H1 (cell line): ENCODE data around the gene ALPI. TPM values are rescaled to one million over a fixed set of nuclear protein-coding genes. Genes with fewer than 3 reads are reported as not detected.

ENCODE experiments used
- CTCF ChIA-PET: fragments of 300-600 bp; sonication (Branson Sonifier 250); formaldehyde crosslinking; loops from one replicate; lab custom pipeline; 2021; ENCODE audit not compliant: partially characterized antibody; lab: Charles Lee
- POLR2A ChIA-PET: fragments of 300-600 bp; sonication (Branson Sonifier 250); formaldehyde crosslinking; loops from one replicate; lab custom pipeline; 2021; ENCODE audit warnings: inconsistent platforms; ENCODE audit not compliant: partially characterized antibody; lab: Charles Lee
- DNase-seq, 2 experiments: peaks; one replicate each; pipeline versions ENCODE4 v3.0.0 to v3.0.0-alpha.2; 2010 to 2022; ENCODE audit warnings: low spot score in 2 of 2, low read depth in 1 of 2, mixed read lengths in 1 of 2
- FAIRE-seq: peaks from 2 replicates; lab custom pipeline; 2011; peaks lifted over from hg19 to GRCh38; lab: Jason Lieb, UNC
- H2AFZ ChIP-seq: 2 replicates; pipeline ENCODE4 v1.8.1; 2012; ENCODE audit warnings: low read length, inconsistent platforms
- H2AK5ac ChIP-seq: 2 replicates; pipeline ENCODE4 v1.6.1; 2013; ENCODE audit warnings: low read depth, low read length
- H2BK120ac ChIP-seq: replicated peaks from 2 replicates; pipeline ENCODE3; 2013; ENCODE audit warnings: low read depth, low read length, inconsistent platforms
- H2BK12ac ChIP-seq: 2 replicates; pipeline ENCODE4 v1.6.1; 2013; ENCODE audit warnings: low read depth, low read length
- H2BK15ac ChIP-seq: 2 replicates; pipeline ENCODE4 v1.6.1; 2013; ENCODE audit warnings: low read length
- H2BK20ac ChIP-seq: 2 replicates; pipeline ENCODE4 v1.6.1; 2013; ENCODE audit warnings: low read length
- H2BK5ac ChIP-seq: 2 replicates; pipeline ENCODE4 v1.6.1; 2013; ENCODE audit warnings: low read depth, low read length
- H3K14ac ChIP-seq: 2 replicates; pipeline ENCODE4 v1.6.1; 2013; ENCODE audit warnings: inconsistent platforms; ENCODE audit not compliant: insufficient read length
- H3K18ac ChIP-seq: 2 replicates; pipeline ENCODE4 v1.6.1; 2013; ENCODE audit warnings: low read length; ENCODE audit errors: extremely low read depth
- H3K23ac ChIP-seq: 2 replicates; pipeline ENCODE4 v1.6.1; 2013; ENCODE audit warnings: inconsistent platforms; ENCODE audit not compliant: insufficient read length
- H3K23me2 ChIP-seq: 2 replicates; pipeline ENCODE4 v1.6.1; 2013; ENCODE audit warnings: low read depth, low read length
- H3K27ac ChIP-seq: 2 replicates; pipeline ENCODE4 v1.6.1; 2011; ENCODE audit warnings: low read depth, low read length, inconsistent platforms
- H3K27me3 ChIP-seq, 4 experiments: replicated peaks in 1 of 4; 1 replicate in 1 of 4; 2 replicates in 3 of 4; pipeline versions ENCODE4 v1.6.1 to v1.8.1; 2011 to 2013; ENCODE audit warnings: low read length in 3 of 4, mild to moderate bottlenecking in 3 of 4, inconsistent platforms in 2 of 4, mixed read lengths in 2 of 4, moderate library complexity in 1 of 4; ENCODE audit not compliant: control insufficient read depth in 3 of 4, insufficient read depth in 3 of 4; ENCODE audit errors: extremely low read depth in 1 of 4
- H3K36me3 ChIP-seq, 4 experiments: 2 replicates each; pipeline versions ENCODE4 v1.6.1 to v1.8.1; 2011 to 2013; ENCODE audit warnings: mild to moderate bottlenecking in 4 of 4, low read length in 3 of 4, moderate library complexity in 2 of 4, control low read depth in 1 of 4, inconsistent platforms in 1 of 4; ENCODE audit not compliant: insufficient read depth in 4 of 4, control insufficient read depth in 2 of 4
- H3K4ac ChIP-seq: replicated peaks from 2 replicates; pipeline ENCODE3; 2013; ENCODE audit warnings: low read length, low read depth, mixed read lengths, inconsistent platforms; ENCODE audit not compliant: insufficient read length
- H3K4me1 ChIP-seq, 4 experiments: replicated peaks in 1 of 4; 1 replicate in 1 of 4; 2 replicates in 3 of 4; pipeline versions ENCODE4 v1.6.1 to v1.8.1; 2011 to 2013; ENCODE audit warnings: low read length in 3 of 4, inconsistent platforms in 2 of 4, mixed read lengths in 1 of 4; ENCODE audit not compliant: insufficient read depth in 4 of 4, control insufficient read depth in 3 of 4
- H3K4me2 ChIP-seq, 2 experiments: 2 replicates each; pipeline versions ENCODE4 v1.6.1 to v1.8.1; 2011 to 2013; ENCODE audit warnings: low read depth in 2 of 2, low read length in 2 of 2, control low read depth in 1 of 2, inconsistent platforms in 1 of 2, mild to moderate bottlenecking in 1 of 2; ENCODE audit not compliant: insufficient read depth in 1 of 2
- H3K4me3 ChIP-seq, 4 experiments: fragments of 200-600, 300-600 bp in 1 of 4; sonication (generic), shearing (Covaris generic), sonication (Bioruptor Twin) in 1 of 4; 2 replicates each; pipeline versions ENCODE4 v1.5.1 to v1.8.1; 2011 to 2016; ENCODE audit warnings: low read length in 4 of 4, low read depth in 3 of 4, control low read depth in 2 of 4, inconsistent platforms in 2 of 4, mild to moderate bottlenecking in 2 of 4, mixed read lengths in 1 of 4, moderate library complexity in 1 of 4; ENCODE audit not compliant: insufficient read depth in 2 of 4; ENCODE audit errors: extremely low read depth in 1 of 4
- H3K56ac ChIP-seq: replicated peaks from 2 replicates; pipeline ENCODE3; 2013; ENCODE audit warnings: low read depth, mild to moderate bottlenecking, mixed read lengths, low read length, inconsistent platforms; ENCODE audit not compliant: insufficient read length
- H3K79me1 ChIP-seq: 2 replicates; pipeline ENCODE4 v1.6.1; 2013; ENCODE audit warnings: low read depth, low read length, control low read depth
- H3K79me2 ChIP-seq, 2 experiments: 2 replicates each; pipeline versions ENCODE4 v1.6.1 to v1.8.1; 2012 to 2013; ENCODE audit warnings: low read length in 2 of 2, mild to moderate bottlenecking in 2 of 2, inconsistent platforms in 1 of 2; ENCODE audit not compliant: insufficient read depth in 2 of 2, control insufficient read depth in 1 of 2
- H3K9ac ChIP-seq, 4 experiments: replicated peaks in 1 of 4; 1 replicate in 1 of 4; 2 replicates in 3 of 4; pipeline versions ENCODE4 v1.6.1 to v1.8.1; 2011 to 2013; ENCODE audit warnings: low read depth in 3 of 4, low read length in 3 of 4, control low read depth in 2 of 4, mild to moderate bottlenecking in 2 of 4, moderate library complexity in 2 of 4, inconsistent platforms in 1 of 4; ENCODE audit errors: extremely low read depth in 1 of 4
- H3K9me3 ChIP-seq, 2 experiments: 2 replicates each; pipeline versions ENCODE4 v1.6.1 to v1.8.1; 2012 to 2013; ENCODE audit warnings: mild to moderate bottlenecking in 2 of 2, moderate library complexity in 2 of 2, control low read depth in 1 of 2, inconsistent platforms in 1 of 2, low read depth in 1 of 2, low read length in 1 of 2, mixed read lengths in 1 of 2; ENCODE audit not compliant: insufficient read depth in 2 of 2
- H4K20me1 ChIP-seq, 2 experiments: replicated peaks in 1 of 2; 2 replicates each; pipeline versions ENCODE3 to v1.8.1; 2011 to 2013; ENCODE audit warnings: inconsistent platforms in 2 of 2, low read length in 2 of 2, mild to moderate bottlenecking in 1 of 2; ENCODE audit not compliant: insufficient read depth in 2 of 2, control insufficient read depth in 1 of 2
- H4K5ac ChIP-seq: 2 replicates; pipeline ENCODE4 v1.6.1; 2013; ENCODE audit warnings: low read length, low read depth, mixed read lengths, inconsistent platforms; ENCODE audit not compliant: insufficient read length
- H4K8ac ChIP-seq: 2 replicates; pipeline ENCODE4 v1.8.0; 2013; ENCODE audit warnings: mild to moderate bottlenecking, moderate library complexity, low read length, inconsistent platforms; ENCODE audit not compliant: insufficient read depth; ENCODE audit errors: extremely low read depth
- H4K91ac ChIP-seq: replicated peaks from 2 replicates; pipeline ENCODE3; 2013; ENCODE audit warnings: low read length, mixed read lengths, inconsistent platforms; ENCODE audit not compliant: insufficient read length
- CBX8 ChIP-seq: fragments of 300-800, 300-1000 bp; sonication (generic); IDR thresholded peaks from 2 replicates; pipeline ENCODE4 v1.7.1; 2016; ENCODE audit warnings: low read depth, low read length, borderline replicate concordance
- SRF ChIP-seq: IDR thresholded peaks from 2 replicates; pipeline ENCODE4 v1.6.1; 2011; ENCODE audit warnings: mild to moderate bottlenecking, low read depth, low read length, moderate library complexity
- WGBS, 2 experiments: shearing (Covaris generic) in 1 of 2; methylation state at CpG; one replicate each; pipeline versions ENCODE4 v1.1.6 to v1.1.7; 2013 to 2015; ENCODE audit warnings: low lambda C conversion rate in 2 of 2, mixed read lengths in 2 of 2, inconsistent platforms in 1 of 2, low coverage in 1 of 2, missing lambda C conversion rate in 1 of 2; ENCODE audit not compliant: insufficient replicate concordance in 2 of 2, insufficient coverage in 1 of 2, insufficient read length in 1 of 2; ENCODE audit errors: extremely low coverage in 1 of 2, missing lambda C conversion rate in 1 of 2; 5-methylcytosine and 5-hydroxymethylcytosine counted together
- polyA plus RNA-seq, 7 experiments: library from polyadenylated mRNA; depleted of rRNA in 3 of 7; stranded (reverse) in 5 of 7; unstranded in 2 of 7; fragments of >200 nt in 5 of 7; fragments of 200-250 nt in 2 of 7; gene quantifications; 1 replicate in 5 of 7; 2 replicates in 1 of 7; 4 replicates in 1 of 7; pipeline versions ENCODE4 v1.2.1 to v1.2.3, GENCODE V29; 2011 to 2013; ENCODE audit warnings: missing spikeins in 2 of 7, mixed read lengths in 2 of 7
- total RNA-seq: library from RNA; stranded (reverse); fragmentation: NEBNext Ultra II Directional; extraction: Animal tissue kit (Norgen Biotek cat#: 25700); gene quantifications from 2 replicates; pipeline ENCODE4 v1.2.1, GENCODE V29; 2021
- TF ChIP-seq, protein P1 (sequence below): IDR thresholded peaks from 2 replicates; pipeline ENCODE4 v1.6.1; 2012; ENCODE audit warnings: inconsistent platforms
- TF ChIP-seq, protein P2 (sequence below): IDR thresholded peaks from 2 replicates; pipeline ENCODE4 v1.6.1; 2011; ENCODE audit warnings: low read length, improper control_type of control experiment

Gene ALPI
- total and polyA plus RNA-seq, 2 of the 8 experiments (the other 6 are each of a cell fraction or from before 2014, with no cell fraction given), result not detected

DNA sequence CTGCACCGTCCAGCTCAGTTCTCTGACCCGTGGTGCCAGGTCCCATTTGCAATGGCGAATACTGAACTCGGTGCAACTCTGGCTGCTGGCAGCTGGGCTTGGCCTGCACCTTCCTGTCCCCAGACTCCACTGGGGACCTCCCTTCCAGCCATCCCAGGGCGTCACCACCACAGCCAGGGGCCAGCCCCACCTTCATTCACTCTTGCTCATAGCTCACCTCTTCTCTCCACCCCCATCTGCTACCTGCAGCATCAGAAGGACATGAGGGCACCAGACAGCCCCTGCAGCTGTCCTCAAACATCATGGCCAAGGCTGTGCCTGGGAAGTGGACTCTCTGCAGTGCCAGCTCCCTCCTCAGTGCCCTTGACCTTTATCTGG is 16.2 kb upstream of the ALPI start:
- Histone ChIP-seq H3K27me3 (peaks cover 0 to 2% (median 0%) of the 10 kb centered on the region in 4 experiments; a peak in 3 of 7 replicates), H2BK20ac (peak overlapping the region; percentile 72; the same call in 1 of the 2 replicates), H3K23ac (no peak overlapping the region), H3K79me2 (no peaks in the 10 kb centered on the region), H3K4me2 (no peak overlapping the region), H4K5ac (no peak overlapping the region), H3K18ac (peak overlapping the region; percentile 71; the same call in 1 of the 2 replicates), H3K56ac (no peak overlapping the region), H2BK5ac (peak overlapping the region; percentile 35; the same call in 1 of the 2 replicates), H3K4me1 (peaks cover 0 to 8% (median 4%) of the 10 kb centered on the region in 4 experiments; a peak in 4 of 7 replicates), H3K4me3 (no peak overlapping the region), H3K9ac (no peak overlapping the region), H3K79me1 (no peaks in the 10 kb centered on the region), H3K27ac (no peak overlapping the region), H3K4ac (no peak overlapping the region), H3K9me3 (no peaks in the 10 kb centered on the region), H2BK12ac (peak overlapping the region; percentile 75; the same call in 1 of the 2 replicates), H2BK15ac (no peak overlapping the region), H4K8ac (no peak overlapping the region), H4K20me1 (no peaks in the 10 kb centered on the region), H3K23me2 (no peaks in the 10 kb centered on the region), H3K14ac (no peak overlapping the region), H3K36me3 (no peaks in the 10 kb centered on the region), H2BK120ac (no peak overlapping the region), H2AK5ac (0 out of 2 replicates have a peak overlapping the region, but pooled peaks have one; percentile 40), H2AFZ (no peak overlapping the region), H4K91ac (no peak overlapping the region)
- CTCF ChIA-PET, result interaction anchor here (0.6 to 4.9 kb wide), 55 partner anchors 10 to 659 kb away, joined by 3 to 68 read pairs (median 5); partner anchors contain the start of genes ALPP and CHRND
- POLR2A ChIA-PET, result interaction anchor here (1.2 to 1.7 kb wide), 7 partner anchors 22 to 72 kb away, joined by 3 to 9 read pairs (median 4); no protein-coding TSS in a partner anchor
- TF ChIP-seq, protein P1, sequence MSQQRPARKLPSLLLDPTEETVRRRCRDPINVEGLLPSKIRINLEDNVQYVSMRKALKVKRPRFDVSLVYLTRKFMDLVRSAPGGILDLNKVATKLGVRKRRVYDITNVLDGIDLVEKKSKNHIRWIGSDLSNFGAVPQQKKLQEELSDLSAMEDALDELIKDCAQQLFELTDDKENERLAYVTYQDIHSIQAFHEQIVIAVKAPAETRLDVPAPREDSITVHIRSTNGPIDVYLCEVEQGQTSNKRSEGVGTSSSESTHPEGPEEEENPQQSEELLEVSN, result no peak
- TF ChIP-seq SRF, result no peak
- TF ChIP-seq, protein P2, sequence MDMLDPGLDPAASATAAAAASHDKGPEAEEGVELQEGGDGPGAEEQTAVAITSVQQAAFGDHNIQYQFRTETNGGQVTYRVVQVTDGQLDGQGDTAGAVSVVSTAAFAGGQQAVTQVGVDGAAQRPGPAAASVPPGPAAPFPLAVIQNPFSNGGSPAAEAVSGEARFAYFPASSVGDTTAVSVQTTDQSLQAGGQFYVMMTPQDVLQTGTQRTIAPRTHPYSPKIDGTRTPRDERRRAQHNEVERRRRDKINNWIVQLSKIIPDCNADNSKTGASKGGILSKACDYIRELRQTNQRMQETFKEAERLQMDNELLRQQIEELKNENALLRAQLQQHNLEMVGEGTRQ, result no peak
- no peak for TF ChIP-seq CBX8
- 34% methylated on average over 3 of the region's 5 CpGs; no CpG with 5 or more reads in 1 of the 2 experiments for WGBS, 2 experiments
- DNase-seq (no peak), FAIRE-seq (no peak)
